Testis (tissue), 3 donors: Measurements from ENCODE around the gene CUX1. TPM values are rescaled to one million over a fixed set of nuclear protein-coding genes. Genes with fewer than 3 reads are reported as not detected.
"Not testable (repeated sequence)": the region's sequence is repeated elsewhere in the genome, so short reads cannot be mapped to it uniquely, and the experiment has no call there.

Source experiments
- DNase-seq: peaks from one replicate; pipeline ENCODE4 v3.0.0-alpha.2; 2019
- H3K27ac ChIP-seq, 2 donors: fragments of 200-600 bp; sonication (generic); one replicate each; pipeline ENCODE4 v1.5.1; 2019
- H3K27me3 ChIP-seq: fragments of 200-600 bp; sonication (generic); one replicate; pipeline ENCODE4 v1.5.1; 2019
- H3K36me3 ChIP-seq: fragments of 200-600 bp; sonication (generic); one replicate; pipeline ENCODE4 v1.5.1; 2017; ENCODE audit warnings: low read depth; ENCODE audit errors: missing control alignments
- H3K4me1 ChIP-seq: fragments of 200-600 bp; sonication (generic); one replicate; pipeline ENCODE4 v1.5.1; 2019
- H3K4me3 ChIP-seq, 2 donors: fragments of 200-600 bp; sonication (generic); one replicate each; pipeline ENCODE4 v1.5.1; 2017 to 2019
- H3K9me3 ChIP-seq: fragments of 200-600 bp; sonication (generic); one replicate; pipeline ENCODE4 v1.5.1; 2017
- CTCF ChIP-seq, 3 experiments: fragments of 450-650 bp in 2 of 3; fragments of 200-600 bp in 1 of 3; sonication (generic) in 1 of 3; IDR thresholded peaks; one replicate each; pipeline ENCODE4 v1.5.1; 2016 to 2019; ENCODE audit warnings: antibody characterized with exemption in 3 of 3, mild to moderate bottlenecking in 2 of 3, moderate library complexity in 1 of 3
- POLR2A ChIP-seq: fragments of 450-650 bp; IDR thresholded peaks from one replicate; pipeline ENCODE4 v1.6.1; 2017; ENCODE audit warnings: antibody characterized with exemption, mild to moderate bottlenecking, moderate library complexity
- WGBS, 2 donors: methylation state at CpG; one replicate each; pipeline ENCODE4 v1.1.5; 2018; 5-methylcytosine and 5-hydroxymethylcytosine counted together
- intact Hi-C: fragments of 100-400 bp; cut with DNase I; formaldehyde crosslinking; loops from one replicate; pipeline ENCODE4 v1.15.1; 2023; ENCODE audit warnings: low total_unique reads
- polyA plus RNA-seq: library from polyadenylated mRNA; stranded (reverse); fragments of 350-450 nt; fragmentation: Illumina TruSeq; extraction: RNeasy Lipid Tissue Mini Kit (QIAGEN cat#74804); gene quantifications from one replicate; pipeline ENCODE4 v1.2.3, GENCODE V29; 2014; ENCODE audit warnings: low read depth, low replicate concordance; ENCODE audit not compliant: insufficient read depth
- total RNA-seq, 2 donors: library from RNA; depleted of rRNA; stranded (reverse); fragments of >200 nt; gene quantifications; one replicate each; pipeline ENCODE4 v1.2.3, GENCODE V29; 2016

CUX1 gene
- total and polyA plus RNA-seq, 3 donors from 2014 or later, result 30.8 to 46.3 (median 43.1) TPM

- no peak overlapping the region for H3K27ac ChIP-seq
- intact Hi-C loops, result no loop called here
- no peaks in the 10 kb centered on the region for H3K27me3 ChIP-seq
- 92 to 96% methylated on average over 18 of the region's 18 CpGs for WGBS, 2 donors
- H3K4me1 ChIP-seq, result no peaks in the 10 kb centered on the region
- no peak for DNase-seq
- no peaks in the 10 kb centered on the region for H3K36me3 ChIP-seq
- no peak overlapping the region for H3K4me3 ChIP-seq
- no peaks in the 10 kb centered on the region for H3K9me3 ChIP-seq
- no peak for TF ChIP-seq POLR2A
- TF ChIP-seq CTCF (IDR thresholded peaks at IDR 0.05), result no peak
These were observed 166.9 kb downstream of the CUX1 start for GRCh38 chr7:101984133-101984879.

GRCh38 chr7:101985057-101985902 lies 167.9 kb downstream of the CUX1 start:
- Histone ChIP-seq H3K27me3 (no peaks in the 10 kb centered on the region), H3K4me1 (no peaks in the 10 kb centered on the region), H3K4me3 (no peak overlapping the region), H3K9me3 (no peaks in the 10 kb centered on the region), H3K36me3 (no peaks in the 10 kb centered on the region), H3K27ac (no peak overlapping the region)
- 87 to 89% methylated on average over 14 of the region's 14 CpGs for WGBS, 2 donors
- TF ChIP-seq POLR2A (no peak), CTCF (IDR thresholded peaks at IDR 0.05) (no peak)
- intact Hi-C loops, result no loop called here
- no peak for DNase-seq

- TF ChIP-seq POLR2A (no peak), CTCF (IDR thresholded peaks at IDR 0.05) (no peak)
These were observed 168.7 kb downstream of the CUX1 start for GRCh38 chr7:101985903-101986734.

GRCh38 chr7:101987494-101987893 lies 170.1 kb downstream of the CUX1 start:
- Histone ChIP-seq H3K27me3 (no peaks in the 10 kb centered on the region), H3K4me1 (no peaks in the 10 kb centered on the region), H3K9me3 (no peaks in the 10 kb centered on the region), H3K27ac (no peak overlapping the region), H3K4me3 (no peak overlapping the region), H3K36me3 (no peaks in the 10 kb centered on the region)
- 95 to 97% methylated on average over 13 of the region's 13 CpGs for WGBS, 2 donors
- TF ChIP-seq CTCF (IDR thresholded peaks at IDR 0.05) (no peak), POLR2A (no peak)
- intact Hi-C loops, result no loop called here
- DNase-seq, result no peak

More at GRCh38 chr7:101985903-101986734, 168.7 kb downstream of the CUX1 start:
- DNase-seq, result no peak
- Histone ChIP-seq H3K4me1 (no peaks in the 10 kb centered on the region), H3K36me3 (no peaks in the 10 kb centered on the region), H3K27me3 (no peaks in the 10 kb centered on the region), H3K4me3 (no peak overlapping the region), H3K9me3 (no peaks in the 10 kb centered on the region), H3K27ac (no peak overlapping the region)
- WGBS, 2 donors, result 81 to 84% methylated on average over 16 of the region's 16 CpGs
- intact Hi-C loops, result no loop called here

GRCh38 chr7:101988060-101988459 lies 170.6 kb downstream of the CUX1 start:
- H3K9me3 ChIP-seq, H3K36me3 ChIP-seq, H3K4me1 ChIP-seq, H3K4me3 ChIP-seq, intact Hi-C loops, DNase-seq, H3K27me3 ChIP-seq, H3K27ac ChIP-seq: not testable (repeated sequence)
- 89 to 94% methylated on average over 10 of the region's 10 CpGs for WGBS, 2 donors
